Prostate gland (tissue), 2 donors: Measurements from ENCODE around the gene PSME1. TPM values are rescaled to one million over a fixed set of nuclear protein-coding genes. Genes with fewer than 3 reads are reported as not detected.
A peak's percentile ranks its signal among the peaks of the same experiment; 100 is the strongest.

Experiments
- DNase-seq: peaks from one replicate; pipeline ENCODE4 v3.0.0-alpha.2; 2019; ENCODE audit warnings: low spot score
- H3K27ac ChIP-seq, 2 donors: fragments of 200-600 bp; sonication (generic); 2 replicates each; pipeline ENCODE4 v1.5.1; 2017 to 2019
- H3K27me3 ChIP-seq: fragments of 200-600 bp; sonication (generic); replicated peaks from 2 replicates; pipeline ENCODE4 v1.5.1; 2019; ENCODE audit not compliant: insufficient read depth
- H3K36me3 ChIP-seq, 2 donors: fragments of 200-600 bp; sonication (generic); 1 replicate in 1 of 2; 2 replicates in 1 of 2; pipeline versions ENCODE4 v1.5.1 to v1.8.1; 2017 to 2019
- H3K4me1 ChIP-seq: fragments of 200-600 bp; sonication (generic); replicated peaks from 2 replicates; pipeline ENCODE4 v1.5.1; 2019
- H3K4me3 ChIP-seq, 2 donors: fragments of 200-600 bp; sonication (generic); 2 replicates each; pipeline ENCODE4 v1.5.1; 2017 to 2019
- H3K9me3 ChIP-seq: fragments of 200-600 bp; sonication (generic); 2 replicates; pipeline ENCODE4 v1.5.1; 2017
- CTCF ChIP-seq, 4 experiments: fragments of 200-600 bp in 2 of 4; fragments of 450-650 bp in 2 of 4; sonication (generic) in 2 of 4; IDR thresholded peaks; 1 replicate in 3 of 4; 2 replicates in 1 of 4; pipeline ENCODE4 v1.5.1; 2016 to 2019; ENCODE audit warnings: antibody characterized with exemption in 4 of 4, mild to moderate bottlenecking in 2 of 4, moderate library complexity in 2 of 4
- POLR2A ChIP-seq: fragments of 450-650 bp; IDR thresholded peaks from one replicate; pipeline ENCODE4 v1.6.1; 2016; ENCODE audit warnings: antibody characterized with exemption, mild to moderate bottlenecking
- POLR2AphosphoS5 ChIP-seq: sonication (generic); formaldehyde crosslinking; IDR thresholded peaks from one replicate; pipeline ENCODE4 v1.6.1; 2017; ENCODE audit warnings: antibody characterized with exemption
- WGBS: methylation state at CpG from one replicate; pipeline ENCODE4 v1.1.5; 2018; 5-methylcytosine and 5-hydroxymethylcytosine counted together
- intact Hi-C: fragments of 100-400 bp; cut with DNase I; formaldehyde crosslinking; loops from one replicate; pipeline ENCODE4 v1.14.2; 2022
- total RNA-seq, 2 donors: library from RNA; depleted of rRNA; stranded (reverse); fragments of >200 nt; gene quantifications; one replicate each; pipeline ENCODE4 v1.1.0, GENCODE V29; 2016

The PSME1 gene
- total RNA-seq, 2 donors from 2014 or later = 85.4 to 213 TPM

DNA sequence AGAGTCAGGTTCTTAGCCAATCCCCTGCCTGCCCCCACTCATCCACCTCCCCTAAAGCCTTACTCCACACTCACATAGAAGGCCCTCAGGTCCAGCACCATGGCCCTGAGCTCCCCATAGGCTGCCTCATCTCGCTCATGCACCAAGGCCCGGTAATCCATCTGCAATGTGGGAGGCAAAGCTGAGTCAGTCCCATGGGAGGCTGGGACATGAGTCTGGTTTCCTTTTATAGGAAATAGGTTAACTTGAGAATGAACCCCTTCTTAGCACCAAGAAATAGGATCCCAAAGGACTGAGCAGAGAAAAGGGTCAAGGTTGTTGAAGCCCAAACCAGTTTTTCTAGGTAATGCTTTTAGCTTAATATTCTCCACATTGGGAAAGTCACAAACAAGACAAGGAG, 7.5 kb downstream of the PSME1 start:
- no peaks in the 10 kb centered on the region for H3K9me3 ChIP-seq
- WGBS = 89% methylated on average over 2 of the region's 2 CpGs
- no peak overlapping the region for H3K27ac ChIP-seq
- peaks cover 15% of the 10 kb centered on the region for H3K4me1 ChIP-seq
- peaks cover 3% of the 10 kb centered on the region in 2 donors for H3K36me3 ChIP-seq
- TF ChIP-seq POLR2AphosphoS5 = no peak
- no peak for TF ChIP-seq POLR2A
- no peak for TF ChIP-seq CTCF (IDR thresholded peaks at IDR 0.05)
- no peak overlapping the region for H3K4me3 ChIP-seq
- intact Hi-C loops = no loop called here
- no peak for DNase-seq
- no peaks in the 10 kb centered on the region for H3K27me3 ChIP-seq

DNA sequence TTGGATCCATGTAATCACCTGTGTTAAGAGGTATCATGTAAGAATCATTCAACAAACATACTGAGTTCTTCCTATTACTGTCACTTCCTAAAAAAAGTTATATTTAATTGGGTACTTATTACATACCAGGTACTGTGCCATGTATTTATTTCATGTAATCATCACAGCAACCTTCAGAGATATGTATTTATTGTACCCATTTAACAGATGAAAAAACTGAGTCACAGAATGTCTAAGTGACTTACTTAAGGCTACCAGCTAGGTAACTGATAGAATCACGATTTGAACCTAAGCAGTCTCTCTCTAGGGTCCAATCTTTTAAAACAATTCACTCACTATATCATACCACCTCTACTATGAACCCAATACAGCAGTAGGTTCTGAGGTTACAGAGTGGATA, 8.5 kb downstream of the PSME1 start:
- H3K4me3 ChIP-seq = no peak overlapping the region
- peaks cover 13% of the 10 kb centered on the region for H3K4me1 ChIP-seq
- TF ChIP-seq POLR2AphosphoS5 (no peak), CTCF (IDR thresholded peaks at IDR 0.05) (no peak), POLR2A (no peak)
- no peaks in the 10 kb centered on the region for H3K36me3 ChIP-seq
- no peaks in the 10 kb centered on the region for H3K27me3 ChIP-seq
- WGBS = 100% methylated on average over 1 of the region's 1 CpG
- intact Hi-C loops = no loop called here
- no peak for DNase-seq
- no peaks in the 10 kb centered on the region for H3K9me3 ChIP-seq
- H3K27ac ChIP-seq = no peak overlapping the region

- no peak for DNase-seq
- H3K27ac ChIP-seq = peak overlapping the region in 1 of 2 donors; percentile 94
- H3K36me3 ChIP-seq = no peaks in the 10 kb centered on the region
- intact Hi-C loops = no loop called here
- WGBS = 89% methylated on average over 2 of the region's 2 CpGs
- peaks cover 11% of the 10 kb centered on the region for H3K4me1 ChIP-seq
- no peaks in the 10 kb centered on the region for H3K9me3 ChIP-seq
- TF ChIP-seq POLR2A = no peak
- no peak for TF ChIP-seq POLR2AphosphoS5
- no peak for TF ChIP-seq CTCF (IDR thresholded peaks at IDR 0.05)
- no peaks in the 10 kb centered on the region for H3K27me3 ChIP-seq
- H3K4me3 ChIP-seq = no peak overlapping the region
Measured at GRCh38 chr14:24145219-24145618, 9.2 kb downstream of the PSME1 start.

- Histone ChIP-seq H3K27ac (peak overlapping the region; percentile 92 to 94), H3K4me3 (peak overlapping the region; percentile 68 to 92), H3K27me3 (no peaks in the 10 kb centered on the region), H3K36me3 (peaks cover 0 to 5% of the 10 kb centered on the region in 2 donors), H3K9me3 (no peaks in the 10 kb centered on the region), H3K4me1 (peaks cover 11% of the 10 kb centered on the region)
- intact Hi-C loops = no loop called here
- DNase-seq = no peak
- TF ChIP-seq POLR2AphosphoS5 (no peak), CTCF (IDR thresholded peaks at IDR 0.05) (no peak), POLR2A (no peak)
- 14% methylated on average over 9 of the region's 9 CpGs for WGBS
Measured at GRCh38 chr14:24145690-24146452, 9.9 kb downstream of the PSME1 start.

DNA sequence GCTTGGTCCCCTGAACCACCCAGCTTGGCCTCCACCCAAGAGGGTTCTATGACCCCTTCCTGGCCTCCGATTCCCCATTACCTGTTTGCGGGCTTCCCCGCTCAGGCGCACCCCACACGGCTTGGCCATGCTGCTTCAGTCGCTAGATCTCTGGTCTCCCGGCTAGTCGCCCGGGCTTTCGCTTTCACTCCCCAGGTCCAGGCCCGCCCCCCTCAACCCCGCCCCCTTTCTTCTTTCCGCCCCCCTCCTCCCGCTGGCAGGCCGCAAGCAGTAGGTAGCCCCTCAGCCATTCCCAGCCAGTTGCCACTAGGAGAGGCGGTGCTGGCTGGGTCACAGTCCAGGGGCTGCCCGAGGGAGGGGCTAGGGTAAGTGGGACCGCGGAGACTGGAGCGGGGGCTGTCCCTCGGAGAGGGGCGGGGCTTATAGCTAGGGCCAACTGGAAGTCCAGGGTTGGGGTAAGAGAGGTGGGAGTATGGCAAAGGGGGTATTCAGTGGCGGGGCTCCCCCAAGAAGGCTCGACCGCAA, 10.5 kb downstream of the PSME1 start, which contains the start of gene PSME2:
Gene PSME2 (minus strand): TSS at position 158 of the 525 bp plus-strand sequence. CDS start 29 bp downstream, at position 129.
- under 1% methylated on average over 25 of the region's 25 CpGs for WGBS
- no peaks in the 10 kb centered on the region for H3K9me3 ChIP-seq

More for the DNA sequence above, 10.5 kb downstream of the PSME1 start, which contains the start of gene PSME2:
- peak; percentile 92 for DNase-seq
- Histone ChIP-seq H3K36me3 (peaks cover under 1 to 12% of the 10 kb centered on the region in 2 donors), H3K27me3 (no peaks in the 10 kb centered on the region), H3K4me3 (peak within 1 kb of the TSS; percentile 68 to 92), H3K4me1 (peaks cover 11% of the 10 kb centered on the region), H3K27ac (peak within 1 kb of the TSS; percentile 92 to 94)
- intact Hi-C loops = no loop called here
- TF ChIP-seq POLR2A = peak; percentile 51
- peak; percentile 71 for TF ChIP-seq POLR2AphosphoS5
- TF ChIP-seq CTCF (IDR thresholded peaks at IDR 0.05) = no peak
